Tibial nerve (tissue), 3 donors: ENCODE measurements around the gene ZKSCAN5.

Experiments
- CTCF ChIP-seq, 5 experiments: fragments of 200-600 bp in 3 of 5; fragments of 450-650 bp in 2 of 5; sonication (generic) in 3 of 5; IDR thresholded peaks; one replicate each; pipeline ENCODE4 v1.5.1; 2016 to 2019; ENCODE audit warnings: antibody characterized with exemption in 5 of 5, mild to moderate bottlenecking in 3 of 5, moderate library complexity in 2 of 5
- POLR2A ChIP-seq, 2 donors: fragments of 450-650 bp; IDR thresholded peaks; one replicate each; pipeline ENCODE4 v1.6.1; 2017; ENCODE audit warnings: antibody characterized with exemption in 2 of 2, mild to moderate bottlenecking in 2 of 2, moderate library complexity in 2 of 2

GRCh38 chr7:99557940-99558305 is 53.5 kb downstream of the ZKSCAN5 start:
- no peak for TF ChIP-seq CTCF (IDR thresholded peaks at IDR 0.05)
- no peak for TF ChIP-seq POLR2A (IDR thresholded peaks at IDR 0.05)
